Stimulated activated CD4-positive, alpha-beta T cell treated with anti-CD3 and anti-CD28 coated beads, TNF-alpha, amount 100 ng/mL, for 4 hours (primary cell): Measurements from ENCODE around the gene DPYSL5.

Source experiments
- DNase-seq, 3 experiments: peaks; one replicate each; pipeline ENCODE4 v3.0.0-alpha.2; 2020; ENCODE audit warnings: low read depth in 3 of 3

Gene DPYSL5

GRCh38 chr2:26968001-26968400, 120.1 kb downstream of the DPYSL5 start:
- DNase-seq: no peak

GRCh38 chr2:26969077-26969844, 121.3 kb downstream of the DPYSL5 start:
- no peak for DNase-seq

- DNase-seq: peak; percentile 62 to 70 (median 63)
Observed at GRCh38 chr2:26970244-26970927, 122.5 kb downstream of the DPYSL5 start, which contains the start of gene MAPRE3. Gene MAPRE3 (plus strand): TSS chr2:26970637. CDS start chr2:27022219, 51,582 bp downstream.

GRCh38 chr2:26970928-26971627, 123.1 kb downstream of the DPYSL5 start:
- DNase-seq: no peak

- DNase-seq: no peak
Observed at GRCh38 chr2:26971911-26972786, 124.2 kb downstream of the DPYSL5 start.

GRCh38 chr2:26974352-26974751, 126.4 kb downstream of the DPYSL5 start:
- no peak for DNase-seq

GRCh38 chr2:26975102-26975501, 127.2 kb downstream of the DPYSL5 start:
- no peak for DNase-seq

GRCh38 chr2:26975656-26976055, 127.7 kb downstream of the DPYSL5 start:
- DNase-seq: no peak

- no peak for DNase-seq
Observed at GRCh38 chr2:26976237-26976636, 128.3 kb downstream of the DPYSL5 start.

GRCh38 chr2:26977012-26977411, 129.1 kb downstream of the DPYSL5 start:
- DNase-seq: no peak

GRCh38 chr2:26978061-26978596, 130.2 kb downstream of the DPYSL5 start:
- no peak for DNase-seq

GRCh38 chr2:26979741-26980140, 131.8 kb downstream of the DPYSL5 start:
- no peak for DNase-seq

GRCh38 chr2:26980971-26981370, 133.0 kb downstream of the DPYSL5 start:
- DNase-seq: no peak

- DNase-seq: no peak
Observed at GRCh38 chr2:26982102-26982742, 134.3 kb downstream of the DPYSL5 start.

- no peak for DNase-seq
Observed at GRCh38 chr2:26983746-26984145, 135.8 kb downstream of the DPYSL5 start.

- DNase-seq: no peak
Observed at GRCh38 chr2:26985807-26986206, 137.9 kb downstream of the DPYSL5 start.

GRCh38 chr2:26986576-26986975, 138.6 kb downstream of the DPYSL5 start:
- no peak for DNase-seq

- DNase-seq: no peak
Observed at GRCh38 chr2:26988058-26988860, 140.3 kb downstream of the DPYSL5 start.

- no peak for DNase-seq
Observed at GRCh38 chr2:26989156-26989555, 141.2 kb downstream of the DPYSL5 start.

GRCh38 chr2:26991717-26992116, 143.8 kb downstream of the DPYSL5 start:
- DNase-seq: no peak
